ENCODE results near the gene SLC17A5. TPM values are rescaled to one million over a fixed set of nuclear protein-coding genes. Genes with fewer than 3 reads are reported as not detected.

SLC17A5 gene
- total and polyA plus RNA-seq, 2 donors (not counting 1 experiment from before 2014, with no cell fraction given), result 2.1 to 8.0 TPM

DNA sequence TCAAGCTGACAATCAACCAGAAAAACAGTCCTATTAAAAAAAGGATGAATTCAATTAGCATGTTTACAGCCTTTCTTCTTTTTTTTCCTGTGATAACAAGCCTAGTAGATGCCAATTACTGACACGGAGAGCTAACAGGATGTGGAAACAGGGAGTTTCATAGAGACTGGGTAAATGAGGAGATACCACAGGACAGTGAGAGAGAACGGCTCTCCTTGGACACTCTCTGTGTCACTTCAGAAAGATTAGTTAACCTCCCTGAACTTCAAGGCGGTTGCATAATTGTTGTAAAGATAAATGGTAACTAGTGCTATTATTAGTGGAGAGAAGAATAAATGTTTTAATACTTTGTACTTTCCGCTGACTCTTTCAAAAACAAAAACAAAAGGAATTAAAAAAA is 14.8 kb downstream of the SLC17A5 start:
- DNase-seq, result no peak
- Histone ChIP-seq H3K27me3 (replicated peaks in 1 of 4; ENCODE audit: control extremely low read depth in 1 of 4, control insufficient read depth in 3 of 4, insufficient read depth in 4 of 4, low read length in 3 of 4) (no peaks in the 10 kb centered on the region), H3K4me1 (ENCODE audit: control insufficient read depth in 2 of 2, insufficient read depth in 2 of 2, low read length in 2 of 2) (no peaks in the 10 kb centered on the region), H3K9me3 (ENCODE audit: control extremely low read depth in 1 of 3, control insufficient read depth in 2 of 3, insufficient read depth in 1 of 3, low read length in 2 of 3) (no peaks in the 10 kb centered on the region), H3K9ac (ENCODE audit: low read length) (no peak overlapping the region), H4K20me1 (ENCODE audit: control insufficient read depth, insufficient read depth, low read length, poor library complexity, severe bottlenecking) (no peaks in the 10 kb centered on the region), H3K36me3 (replicated peaks in 1 of 2; ENCODE audit: control extremely low read depth in 1 of 2, control insufficient read depth in 1 of 2, extremely low read depth in 1 of 2, insufficient read depth in 2 of 2, low read length in 1 of 2) (peaks cover 6 to 13% of the 10 kb centered on the region in 2 experiments), H3K27ac (ENCODE audit: low read length in 2 of 2) (no peak overlapping the region), H3K4me2 (replicated peaks; ENCODE audit: low read depth, low read length, poor library complexity, severe bottlenecking) (no peak overlapping the region), H2AFZ (ENCODE audit: insufficient read depth, low read depth, low read length, poor library complexity, severe bottlenecking) (no peak overlapping the region), H3K4me3 (ENCODE audit: control extremely low read depth in 1 of 5, extremely low read depth in 1 of 5, insufficient read depth in 1 of 5, low read depth in 2 of 5, low read length in 4 of 5) (no peak overlapping the region), H3K79me2 (ENCODE audit: control insufficient read depth, insufficient read depth, low read length) (no peaks in the 10 kb centered on the region)
- Mint-ChIP-seq H3K27ac (no peak overlapping the region), H3K27me3 (no peaks in the 10 kb centered on the region), H3K4me1 (no peaks in the 10 kb centered on the region), H3K4me3 (no peak overlapping the region), H3K9me3 (ENCODE audit: insufficient read depth) (no peaks in the 10 kb centered on the region)
- ATAC-seq (ENCODE audit: low read depth), result no peak
- ChIA-PET CTCF (interaction anchor here (0.9 kb wide), 1 partner anchor 9 kb away, joined by 4 read pairs; no protein-coding TSS in a partner anchor), POLR2A (no interaction called here)
- TF ChIP-seq, protein P1, sequence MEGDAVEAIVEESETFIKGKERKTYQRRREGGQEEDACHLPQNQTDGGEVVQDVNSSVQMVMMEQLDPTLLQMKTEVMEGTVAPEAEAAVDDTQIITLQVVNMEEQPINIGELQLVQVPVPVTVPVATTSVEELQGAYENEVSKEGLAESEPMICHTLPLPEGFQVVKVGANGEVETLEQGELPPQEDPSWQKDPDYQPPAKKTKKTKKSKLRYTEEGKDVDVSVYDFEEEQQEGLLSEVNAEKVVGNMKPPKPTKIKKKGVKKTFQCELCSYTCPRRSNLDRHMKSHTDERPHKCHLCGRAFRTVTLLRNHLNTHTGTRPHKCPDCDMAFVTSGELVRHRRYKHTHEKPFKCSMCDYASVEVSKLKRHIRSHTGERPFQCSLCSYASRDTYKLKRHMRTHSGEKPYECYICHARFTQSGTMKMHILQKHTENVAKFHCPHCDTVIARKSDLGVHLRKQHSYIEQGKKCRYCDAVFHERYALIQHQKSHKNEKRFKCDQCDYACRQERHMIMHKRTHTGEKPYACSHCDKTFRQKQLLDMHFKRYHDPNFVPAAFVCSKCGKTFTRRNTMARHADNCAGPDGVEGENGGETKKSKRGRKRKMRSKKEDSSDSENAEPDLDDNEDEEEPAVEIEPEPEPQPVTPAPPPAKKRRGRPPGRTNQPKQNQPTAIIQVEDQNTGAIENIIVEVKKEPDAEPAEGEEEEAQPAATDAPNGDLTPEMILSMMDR (IDR thresholded peaks at IDR 0.05), result no peak
- TF ChIP-seq EZH2 (IDR thresholded peaks at IDR 0.05; ENCODE audit: borderline replicate concordance, insufficient read depth, low read depth, low read length, poor library complexity, severe bottlenecking), result no peak
- WGBS (ENCODE audit: insufficient coverage), result no CpG with 5 or more reads among the region's 4 CpGs
- intact Hi-C loops (cut with micrococcal nuclease), result no loop called here

DNA sequence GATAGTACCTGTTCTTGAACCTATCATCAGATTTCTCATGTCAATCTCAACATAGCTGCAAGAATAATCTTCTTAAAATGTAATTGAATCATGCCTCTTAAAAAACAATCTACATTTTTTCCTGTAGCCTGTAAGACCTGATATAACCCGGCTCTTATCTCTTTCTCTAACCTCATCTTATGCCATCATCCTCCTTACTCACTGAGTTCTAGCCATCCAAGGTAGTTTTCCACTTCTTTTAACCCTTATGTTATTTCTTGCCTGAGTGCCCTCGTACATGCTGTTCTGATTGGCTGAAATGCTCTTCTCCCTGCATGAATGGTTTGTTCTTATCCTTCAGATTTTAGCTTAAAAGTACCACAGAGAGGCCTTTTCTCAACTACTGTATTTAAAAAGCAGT is 16.4 kb downstream of the SLC17A5 start:
- TF ChIP-seq, protein P1 (IDR thresholded peaks at IDR 0.05), result no peak
- TF ChIP-seq EZH2 (IDR thresholded peaks at IDR 0.05; ENCODE audit: borderline replicate concordance, insufficient read depth, low read depth, low read length, poor library complexity, severe bottlenecking), result no peak
- Mint-ChIP-seq H3K27me3 (no peaks in the 10 kb centered on the region), H3K9me3 (ENCODE audit: insufficient read depth) (no peaks in the 10 kb centered on the region), H3K4me3 (no peak overlapping the region), H3K27ac (no peak overlapping the region), H3K4me1 (no peaks in the 10 kb centered on the region)
- Histone ChIP-seq H3K9ac (ENCODE audit: low read length) (no peak overlapping the region), H3K36me3 (replicated peaks in 1 of 2; ENCODE audit: control extremely low read depth in 1 of 2, control insufficient read depth in 1 of 2, extremely low read depth in 1 of 2, insufficient read depth in 2 of 2, low read length in 1 of 2) (peaks cover 6 to 22% of the 10 kb centered on the region in 2 experiments), H3K4me3 (ENCODE audit: control extremely low read depth in 1 of 5, extremely low read depth in 1 of 5, insufficient read depth in 1 of 5, low read depth in 2 of 5, low read length in 4 of 5) (no peak overlapping the region), H2AFZ (ENCODE audit: insufficient read depth, low read depth, low read length, poor library complexity, severe bottlenecking) (no peak overlapping the region), H3K27ac (ENCODE audit: low read length in 2 of 2) (no peak overlapping the region), H3K9me3 (ENCODE audit: control extremely low read depth in 1 of 3, control insufficient read depth in 2 of 3, insufficient read depth in 1 of 3, low read length in 2 of 3) (no peaks in the 10 kb centered on the region), H3K27me3 (replicated peaks in 1 of 4; ENCODE audit: control extremely low read depth in 1 of 4, control insufficient read depth in 3 of 4, insufficient read depth in 4 of 4, low read length in 3 of 4) (no peaks in the 10 kb centered on the region), H4K20me1 (ENCODE audit: control insufficient read depth, insufficient read depth, low read length, poor library complexity, severe bottlenecking) (no peaks in the 10 kb centered on the region), H3K79me2 (ENCODE audit: control insufficient read depth, insufficient read depth, low read length) (no peaks in the 10 kb centered on the region), H3K4me2 (replicated peaks; ENCODE audit: low read depth, low read length, poor library complexity, severe bottlenecking) (no peak overlapping the region), H3K4me1 (ENCODE audit: control insufficient read depth in 2 of 2, insufficient read depth in 2 of 2, low read length in 2 of 2) (no peaks in the 10 kb centered on the region)
- ATAC-seq (ENCODE audit: low read depth) (no peak), DNase-seq (no peak)
- intact Hi-C loops (cut with micrococcal nuclease), result no loop called here
- ChIA-PET CTCF (interaction anchor here (0.8 to 1.4 kb wide), 2 partner anchors 15 to 122 kb away, joined by 3 to 5 read pairs; no protein-coding TSS in a partner anchor), POLR2A (no interaction called here)
- 100% methylated on average over 1 of the region's 2 CpGs for WGBS (ENCODE audit: insufficient coverage)
